ENCODE measurements around the gene SLBP. TPM values are rescaled to one million over a fixed set of nuclear protein-coding genes. Genes with fewer than 3 reads are reported as not detected.

The SLBP gene
- total RNA-seq, 1 experiment from 2014 or later, result 82.2 TPM

GRCh38 chr4:1752284-1753041 lies 40.3 kb upstream of the SLBP start:
- H3K4me3 ChIP-seq (ENCODE audit: insufficient read depth, low read depth, low read length), result no peak overlapping the region
- peak; percentile 83 for DNase-seq
- H3K36me3 ChIP-seq (replicated peaks; ENCODE audit: control insufficient read depth, insufficient read depth, low read length), result no peaks in the 10 kb centered on the region
- H3K27me3 ChIP-seq (ENCODE audit: control insufficient read depth, insufficient read depth, low read length), result no peaks in the 10 kb centered on the region

GRCh38 chr4:1751919-1752283 lies 39.8 kb upstream of the SLBP start:
- Histone ChIP-seq H3K36me3 (replicated peaks; ENCODE audit: control insufficient read depth, insufficient read depth, low read length) (no peaks in the 10 kb centered on the region), H3K4me3 (ENCODE audit: insufficient read depth, low read depth, low read length) (no peak overlapping the region), H3K27me3 (ENCODE audit: control insufficient read depth, insufficient read depth, low read length) (no peaks in the 10 kb centered on the region)
- DNase-seq, result no peak

- no peak for DNase-seq
- H3K36me3 ChIP-seq (replicated peaks; ENCODE audit: control insufficient read depth, insufficient read depth, low read length), result no peaks in the 10 kb centered on the region
- no peak overlapping the region for H3K4me3 ChIP-seq (ENCODE audit: insufficient read depth, low read depth, low read length)
- no peaks in the 10 kb centered on the region for H3K27me3 ChIP-seq (ENCODE audit: control insufficient read depth, insufficient read depth, low read length)
These were observed 39.2 kb upstream of the SLBP start for GRCh38 chr4:1751155-1751918.

DNA sequence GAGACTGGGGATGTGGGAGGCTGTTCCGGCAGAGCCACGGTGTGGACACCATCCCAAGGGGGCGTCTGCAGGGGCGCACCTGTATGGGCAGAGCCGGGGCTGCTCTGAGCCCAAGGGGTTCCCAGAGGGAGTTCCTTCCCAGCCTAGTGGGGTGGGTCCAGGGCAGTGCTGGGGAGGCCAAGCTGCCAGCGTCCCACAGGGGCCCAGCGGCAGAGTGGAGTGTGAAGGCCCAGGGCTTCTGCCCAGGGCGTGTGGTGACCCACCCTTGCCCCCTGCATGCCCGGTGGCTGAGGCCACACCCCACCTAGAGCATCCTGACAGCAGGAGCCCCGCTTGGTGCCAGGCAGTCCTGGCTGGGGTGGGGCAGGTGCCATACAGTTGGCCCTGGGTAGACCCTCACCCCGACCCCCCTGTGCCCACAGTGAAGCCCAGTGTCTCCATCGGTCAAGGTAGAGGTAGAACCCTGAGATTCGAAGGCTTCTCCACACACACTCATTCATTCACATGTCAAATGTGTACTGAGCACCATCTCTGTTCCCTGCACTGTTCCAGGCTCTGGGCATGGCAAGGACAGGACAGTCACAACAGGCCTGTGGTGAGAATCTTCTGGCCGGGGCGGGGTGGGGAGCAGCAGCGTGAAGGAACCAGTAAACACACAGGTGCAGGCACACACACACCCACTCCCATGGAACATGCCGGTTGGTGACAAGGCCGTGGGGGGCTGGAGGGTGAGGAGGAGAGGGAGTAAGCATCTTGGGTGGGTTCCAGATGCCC lies 38.4 kb upstream of the SLBP start:
- DNase-seq, result no peak
- Histone ChIP-seq H3K4me3 (ENCODE audit: insufficient read depth, low read depth, low read length) (no peak overlapping the region), H3K36me3 (replicated peaks; ENCODE audit: control insufficient read depth, insufficient read depth, low read length) (no peaks in the 10 kb centered on the region), H3K27me3 (ENCODE audit: control insufficient read depth, insufficient read depth, low read length) (no peaks in the 10 kb centered on the region)

DNA sequence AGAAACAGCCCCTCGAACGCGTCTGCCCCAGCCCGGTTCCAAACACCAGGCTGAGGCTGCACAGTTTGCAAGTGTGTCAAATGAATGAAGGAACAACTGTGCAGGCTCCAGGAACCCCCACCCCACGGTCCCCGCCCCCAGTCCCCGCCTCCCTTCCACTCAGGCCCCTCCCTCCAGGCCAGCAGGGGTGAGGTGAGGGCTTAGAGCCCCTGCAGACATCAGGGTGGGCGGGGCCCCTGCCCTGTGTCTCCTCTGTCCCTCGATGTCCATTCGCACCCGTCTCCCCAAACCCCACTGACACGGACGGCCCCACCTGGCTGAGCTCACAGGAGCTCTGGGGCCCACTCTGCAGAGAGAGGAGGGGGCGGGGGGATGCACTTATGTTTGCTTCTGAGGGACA lies 37.7 kb upstream of the SLBP start:
- DNase-seq, result peak; percentile 83
- H3K36me3 ChIP-seq (replicated peaks; ENCODE audit: control insufficient read depth, insufficient read depth, low read length), result peaks cover 3% of the 10 kb centered on the region; the same call in 1 of the 2 replicates
- no peak overlapping the region for H3K4me3 ChIP-seq (ENCODE audit: insufficient read depth, low read depth, low read length)
- no peaks in the 10 kb centered on the region for H3K27me3 ChIP-seq (ENCODE audit: control insufficient read depth, insufficient read depth, low read length)

DNA sequence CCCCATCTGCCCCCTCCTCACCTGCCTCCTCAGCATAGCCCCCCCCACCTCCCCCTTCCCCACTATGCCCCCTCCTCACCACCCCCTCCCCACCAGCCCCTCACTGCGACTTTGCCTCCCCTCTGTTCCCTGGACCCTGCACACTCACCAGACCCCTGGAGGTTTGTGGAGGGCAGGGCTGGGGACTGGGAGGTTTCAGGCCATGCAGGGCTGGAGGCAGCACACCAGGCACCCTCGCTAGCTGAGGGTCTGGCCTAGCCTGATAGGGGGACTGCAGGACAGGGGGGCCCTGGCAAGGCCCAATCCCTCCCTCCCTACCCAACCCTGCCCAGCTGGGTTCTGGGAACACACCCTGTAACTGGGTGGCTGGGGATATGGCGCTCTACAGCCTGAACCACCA lies 37.3 kb upstream of the SLBP start:
- Histone ChIP-seq H3K36me3 (replicated peaks; ENCODE audit: control insufficient read depth, insufficient read depth, low read length) (peaks cover 4% of the 10 kb centered on the region), H3K27me3 (ENCODE audit: control insufficient read depth, insufficient read depth, low read length) (no peaks in the 10 kb centered on the region), H3K4me3 (ENCODE audit: insufficient read depth, low read depth, low read length) (no peak overlapping the region)
- peak; percentile 84 for DNase-seq

GRCh38 chr4:1748465-1748995 lies 36.4 kb upstream of the SLBP start:
- peaks cover 9% of the 10 kb centered on the region for H3K36me3 ChIP-seq (replicated peaks; ENCODE audit: control insufficient read depth, insufficient read depth, low read length)
- H3K4me3 ChIP-seq (ENCODE audit: insufficient read depth, low read depth, low read length), result no peak overlapping the region
- peak; percentile 99 for DNase-seq
- H3K27me3 ChIP-seq (ENCODE audit: control insufficient read depth, insufficient read depth, low read length), result no peaks in the 10 kb centered on the region

- Histone ChIP-seq H3K27me3 (ENCODE audit: control insufficient read depth, insufficient read depth, low read length) (no peaks in the 10 kb centered on the region), H3K36me3 (replicated peaks; ENCODE audit: control insufficient read depth, insufficient read depth, low read length) (peaks cover 12% of the 10 kb centered on the region), H3K4me3 (ENCODE audit: insufficient read depth, low read depth, low read length) (no peak overlapping the region)
- DNase-seq, result no peak
These were observed 35.5 kb upstream of the SLBP start for GRCh38 chr4:1747603-1747967.

- Histone ChIP-seq H3K4me3 (ENCODE audit: insufficient read depth, low read depth, low read length) (no peak overlapping the region), H3K36me3 (replicated peaks; ENCODE audit: control insufficient read depth, insufficient read depth, low read length) (peaks cover 16% of the 10 kb centered on the region), H3K27me3 (ENCODE audit: control insufficient read depth, insufficient read depth, low read length) (no peaks in the 10 kb centered on the region)
- no peak for DNase-seq
These were observed 34.9 kb upstream of the SLBP start for GRCh38 chr4:1746919-1747602.

GRCh38 chr4:1746265-1746691 lies 34.2 kb upstream of the SLBP start:
- peak; percentile 99 for DNase-seq
- H3K4me3 ChIP-seq (ENCODE audit: insufficient read depth, low read depth, low read length), result no peak overlapping the region
- peaks cover 22% of the 10 kb centered on the region for H3K36me3 ChIP-seq (replicated peaks; ENCODE audit: control insufficient read depth, insufficient read depth, low read length)
- no peaks in the 10 kb centered on the region for H3K27me3 ChIP-seq (ENCODE audit: control insufficient read depth, insufficient read depth, low read length)

GRCh38 chr4:1745697-1746096 lies 33.6 kb upstream of the SLBP start:
- DNase-seq, result no peak
- Histone ChIP-seq H3K36me3 (replicated peaks; ENCODE audit: control insufficient read depth, insufficient read depth, low read length) (peaks cover 27% of the 10 kb centered on the region), H3K27me3 (ENCODE audit: control insufficient read depth, insufficient read depth, low read length) (no peaks in the 10 kb centered on the region), H3K4me3 (ENCODE audit: insufficient read depth, low read depth, low read length) (no peak overlapping the region)

DNA sequence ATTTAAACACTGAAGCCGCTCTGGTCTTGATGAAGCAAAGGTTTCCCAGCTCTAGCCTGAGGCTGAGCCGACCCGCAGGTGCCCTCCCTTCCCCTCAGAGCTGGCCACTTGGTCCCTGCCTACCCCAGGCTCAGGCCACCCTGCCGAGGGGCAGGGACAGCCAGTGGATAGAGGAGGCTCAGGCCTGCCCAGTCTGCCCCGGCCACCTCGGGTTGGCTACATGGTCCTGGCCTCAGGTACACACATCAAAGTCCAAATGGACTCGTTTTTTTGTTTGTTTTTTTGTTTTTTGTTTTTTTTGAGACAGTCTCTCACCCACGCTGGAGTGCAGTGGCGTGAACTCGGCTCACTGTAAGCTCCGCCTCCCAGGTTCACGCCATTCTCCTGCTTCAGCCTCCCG lies 33.0 kb upstream of the SLBP start:
- H3K27me3 ChIP-seq (ENCODE audit: control insufficient read depth, insufficient read depth, low read length), result no peaks in the 10 kb centered on the region
- DNase-seq, result no peak
- H3K36me3 ChIP-seq (replicated peaks; ENCODE audit: control insufficient read depth, insufficient read depth, low read length), result peaks cover 31% of the 10 kb centered on the region
- no peak overlapping the region for H3K4me3 ChIP-seq (ENCODE audit: insufficient read depth, low read depth, low read length)

- peaks cover 31% of the 10 kb centered on the region for H3K36me3 ChIP-seq (replicated peaks; ENCODE audit: control insufficient read depth, insufficient read depth, low read length)
- no peak overlapping the region for H3K4me3 ChIP-seq (ENCODE audit: insufficient read depth, low read depth, low read length)
- DNase-seq, result no peak
- no peaks in the 10 kb centered on the region for H3K27me3 ChIP-seq (ENCODE audit: control insufficient read depth, insufficient read depth, low read length)
These were observed 32.4 kb upstream of the SLBP start for GRCh38 chr4:1744552-1744951.

- no peak for DNase-seq
- Histone ChIP-seq H3K36me3 (replicated peaks; ENCODE audit: control insufficient read depth, insufficient read depth, low read length) (peaks cover 31% of the 10 kb centered on the region), H3K27me3 (ENCODE audit: control insufficient read depth, insufficient read depth, low read length) (no peaks in the 10 kb centered on the region), H3K4me3 (ENCODE audit: insufficient read depth, low read depth, low read length) (no peak overlapping the region)
These were observed 31.9 kb upstream of the SLBP start for GRCh38 chr4:1743975-1744374.
